ENCODE results near the gene PTP4A1.

Gene PTP4A1

GRCh38 chr6:63546236-63546635, 26.0 kb upstream of the PTP4A1 start:
- no peak for DNase-seq (ENCODE audit: extremely low read depth, insufficient read length)
- H3K4me3 ChIP-seq (replicated peaks; ENCODE audit: low read depth, low read length), result no peak overlapping the region
- H3K27me3 ChIP-seq (replicated peaks; ENCODE audit: control insufficient read depth, insufficient read depth, low read length), result no peaks in the 10 kb centered on the region
- TF ChIP-seq CTCF (IDR thresholded peaks at IDR 0.05; ENCODE audit: insufficient read depth, low read length, poor library complexity, severe bottlenecking), result no peak
- H3K36me3 ChIP-seq (ENCODE audit: control insufficient read depth, insufficient read depth, low read length), result no peaks in the 10 kb centered on the region

GRCh38 chr6:63546697-63547096, 25.6 kb upstream of the PTP4A1 start:
- Histone ChIP-seq H3K36me3 (ENCODE audit: control insufficient read depth, insufficient read depth, low read length) (no peaks in the 10 kb centered on the region), H3K27me3 (replicated peaks; ENCODE audit: control insufficient read depth, insufficient read depth, low read length) (no peaks in the 10 kb centered on the region), H3K4me3 (replicated peaks; ENCODE audit: low read depth, low read length) (no peak overlapping the region)
- DNase-seq (ENCODE audit: extremely low read depth, insufficient read length), result no peak
- TF ChIP-seq CTCF (IDR thresholded peaks at IDR 0.05; ENCODE audit: insufficient read depth, low read length, poor library complexity, severe bottlenecking), result no peak

- TF ChIP-seq CTCF (IDR thresholded peaks at IDR 0.05; ENCODE audit: insufficient read depth, low read length, poor library complexity, severe bottlenecking), result no peak
- no peak for DNase-seq (ENCODE audit: extremely low read depth, insufficient read length)
- Histone ChIP-seq H3K4me3 (replicated peaks; ENCODE audit: low read depth, low read length) (no peak overlapping the region), H3K36me3 (ENCODE audit: control insufficient read depth, insufficient read depth, low read length) (no peaks in the 10 kb centered on the region), H3K27me3 (replicated peaks; ENCODE audit: control insufficient read depth, insufficient read depth, low read length) (no peaks in the 10 kb centered on the region)
Measured at GRCh38 chr6:63549076-63549475, 23.2 kb upstream of the PTP4A1 start.

GRCh38 chr6:63553208-63553607, 19.1 kb upstream of the PTP4A1 start:
- Histone ChIP-seq H3K27me3 (replicated peaks; ENCODE audit: control insufficient read depth, insufficient read depth, low read length) (no peaks in the 10 kb centered on the region), H3K4me3 (replicated peaks; ENCODE audit: low read depth, low read length) (no peak overlapping the region), H3K36me3 (ENCODE audit: control insufficient read depth, insufficient read depth, low read length) (no peaks in the 10 kb centered on the region)
- peak; percentile 51 for DNase-seq (ENCODE audit: extremely low read depth, insufficient read length)
- TF ChIP-seq CTCF (IDR thresholded peaks at IDR 0.05; ENCODE audit: insufficient read depth, low read length, poor library complexity, severe bottlenecking), result no peak

GRCh38 chr6:63553900-63554299, 18.4 kb upstream of the PTP4A1 start:
- H3K36me3 ChIP-seq (ENCODE audit: control insufficient read depth, insufficient read depth, low read length), result no peaks in the 10 kb centered on the region
- no peak for TF ChIP-seq CTCF (IDR thresholded peaks at IDR 0.05; ENCODE audit: insufficient read depth, low read length, poor library complexity, severe bottlenecking)
- no peak for DNase-seq (ENCODE audit: extremely low read depth, insufficient read length)
- H3K27me3 ChIP-seq (replicated peaks; ENCODE audit: control insufficient read depth, insufficient read depth, low read length), result no peaks in the 10 kb centered on the region
- H3K4me3 ChIP-seq (replicated peaks; ENCODE audit: low read depth, low read length), result no peak overlapping the region

GRCh38 chr6:63554782-63555181, 17.5 kb upstream of the PTP4A1 start:
- Histone ChIP-seq H3K27me3 (replicated peaks; ENCODE audit: control insufficient read depth, insufficient read depth, low read length) (no peaks in the 10 kb centered on the region), H3K36me3 (ENCODE audit: control insufficient read depth, insufficient read depth, low read length) (no peaks in the 10 kb centered on the region), H3K4me3 (replicated peaks; ENCODE audit: low read depth, low read length) (no peak overlapping the region)
- TF ChIP-seq CTCF (IDR thresholded peaks at IDR 0.05; ENCODE audit: insufficient read depth, low read length, poor library complexity, severe bottlenecking), result no peak
- DNase-seq (ENCODE audit: extremely low read depth, insufficient read length), result no peak
